Measurements from ENCODE around the gene SULT2A1. TPM values are rescaled to one million over a fixed set of nuclear protein-coding genes. Genes with fewer than 3 reads are reported as not detected.

The SULT2A1 gene
- total RNA-seq, 4 donors from 2014 or later = 0.32 TPM; not detected in 3

DNA sequence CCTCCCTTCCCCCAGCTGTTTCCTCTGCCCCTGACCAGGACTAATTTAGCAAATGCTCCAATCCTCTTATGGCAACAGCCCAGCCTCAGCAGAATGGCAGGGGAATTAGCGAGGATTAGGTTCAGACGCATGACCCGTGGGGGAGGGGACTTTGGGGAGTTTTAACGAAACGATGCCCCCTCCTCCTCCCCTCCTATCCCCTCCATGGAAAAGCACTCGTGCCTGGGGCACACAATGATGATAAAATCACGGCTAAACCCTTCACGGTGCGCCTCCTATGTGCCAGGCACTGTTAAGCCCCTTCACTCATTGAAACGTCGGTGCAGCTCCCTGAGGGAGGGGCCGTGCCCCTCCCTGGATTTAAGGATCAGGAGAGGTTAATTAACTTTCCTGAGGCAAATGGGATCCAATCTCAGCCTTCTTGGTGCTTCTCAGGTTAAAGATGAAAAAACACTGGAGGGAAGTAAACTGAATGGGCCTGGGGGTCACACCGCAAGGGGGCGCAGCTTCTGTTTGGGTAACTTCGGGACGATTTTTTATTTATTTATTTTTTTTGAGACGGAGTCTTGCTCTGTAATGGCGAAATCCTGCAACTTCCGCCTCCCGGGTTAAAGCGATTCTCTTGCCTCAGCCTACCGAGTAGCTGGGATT lies 37.2 kb downstream of the SULT2A1 start:
- Histone ChIP-seq H3K27ac (no peak overlapping the region), H3K27me3 (peaks cover 67% of the 10 kb centered on the region), H3K4me1 (no peaks in the 10 kb centered on the region), H3K4me3 (no peak overlapping the region), H3K9me3 (no peaks in the 10 kb centered on the region), H3K36me3 (no peaks in the 10 kb centered on the region)
- no peak for DNase-seq (ENCODE audit: low spot score in 2 of 2)
- WGBS = 4% methylated on average over 22 of the region's 22 CpGs
- TF ChIP-seq POLR2AphosphoS5 (IDR thresholded peaks at IDR 0.05) = no peak
- TF ChIP-seq, protein P1, sequence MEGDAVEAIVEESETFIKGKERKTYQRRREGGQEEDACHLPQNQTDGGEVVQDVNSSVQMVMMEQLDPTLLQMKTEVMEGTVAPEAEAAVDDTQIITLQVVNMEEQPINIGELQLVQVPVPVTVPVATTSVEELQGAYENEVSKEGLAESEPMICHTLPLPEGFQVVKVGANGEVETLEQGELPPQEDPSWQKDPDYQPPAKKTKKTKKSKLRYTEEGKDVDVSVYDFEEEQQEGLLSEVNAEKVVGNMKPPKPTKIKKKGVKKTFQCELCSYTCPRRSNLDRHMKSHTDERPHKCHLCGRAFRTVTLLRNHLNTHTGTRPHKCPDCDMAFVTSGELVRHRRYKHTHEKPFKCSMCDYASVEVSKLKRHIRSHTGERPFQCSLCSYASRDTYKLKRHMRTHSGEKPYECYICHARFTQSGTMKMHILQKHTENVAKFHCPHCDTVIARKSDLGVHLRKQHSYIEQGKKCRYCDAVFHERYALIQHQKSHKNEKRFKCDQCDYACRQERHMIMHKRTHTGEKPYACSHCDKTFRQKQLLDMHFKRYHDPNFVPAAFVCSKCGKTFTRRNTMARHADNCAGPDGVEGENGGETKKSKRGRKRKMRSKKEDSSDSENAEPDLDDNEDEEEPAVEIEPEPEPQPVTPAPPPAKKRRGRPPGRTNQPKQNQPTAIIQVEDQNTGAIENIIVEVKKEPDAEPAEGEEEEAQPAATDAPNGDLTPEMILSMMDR (IDR thresholded peaks at IDR 0.05) = no peak
- TF ChIP-seq POLR2A (IDR thresholded peaks at IDR 0.05) = no peak
- TF ChIP-seq EP300 (IDR thresholded peaks at IDR 0.05) = no peak

DNA sequence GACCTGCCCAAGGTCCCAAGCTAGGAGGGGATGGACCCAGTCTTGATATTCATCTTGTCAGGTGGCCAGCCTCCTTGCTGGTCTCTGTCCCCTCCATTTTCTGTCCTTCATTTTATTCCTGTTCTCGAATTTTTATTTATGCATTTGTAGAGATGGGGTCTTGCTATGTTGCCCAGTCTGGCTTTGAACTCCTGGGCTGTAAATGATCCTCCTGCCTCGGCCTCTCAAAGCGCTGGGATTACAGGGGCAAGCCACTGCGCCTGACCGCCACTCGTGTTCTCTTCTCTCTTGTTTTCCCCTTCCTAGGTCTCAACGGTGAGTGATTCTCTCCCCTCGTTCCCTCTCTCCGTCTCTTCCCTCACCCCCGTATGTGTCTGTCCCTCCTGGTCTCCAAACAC lies 37.7 kb downstream of the SULT2A1 start:
- Histone ChIP-seq H3K27me3 (peaks cover 65% of the 10 kb centered on the region), H3K4me3 (no peak overlapping the region), H3K9me3 (no peaks in the 10 kb centered on the region), H3K27ac (no peak overlapping the region), H3K4me1 (no peaks in the 10 kb centered on the region), H3K36me3 (no peaks in the 10 kb centered on the region)
- TF ChIP-seq POLR2A (IDR thresholded peaks at IDR 0.05) = no peak
- no peak for TF ChIP-seq POLR2AphosphoS5 (IDR thresholded peaks at IDR 0.05)
- TF ChIP-seq, protein P1 (IDR thresholded peaks at IDR 0.05) = no peak
- TF ChIP-seq EP300 (IDR thresholded peaks at IDR 0.05) = no peak
- 54% methylated on average over 10 of the region's 10 CpGs for WGBS
- no peak for DNase-seq (ENCODE audit: low spot score in 2 of 2)

DNA sequence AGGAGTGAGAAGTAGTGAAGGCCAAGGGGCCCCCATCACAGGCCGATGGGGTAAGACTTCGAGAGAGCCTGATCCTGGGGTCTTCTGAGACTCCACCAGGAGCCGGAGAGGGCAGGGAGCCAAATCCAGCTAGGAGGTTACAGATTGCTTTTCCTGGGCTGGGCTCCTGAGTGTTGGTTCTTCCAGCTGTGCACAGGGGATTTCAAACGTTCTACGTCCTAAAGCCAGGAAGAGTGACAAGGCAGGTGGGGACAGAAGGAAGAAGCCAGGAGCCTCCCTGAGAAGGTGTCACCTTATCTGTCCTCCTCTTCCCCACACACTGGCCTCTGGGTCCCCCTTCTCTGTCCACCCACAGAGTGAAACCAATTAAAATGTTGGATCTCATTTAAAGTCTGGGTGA lies 43.2 kb downstream of the SULT2A1 start:
- H3K4me1 ChIP-seq = no peaks in the 10 kb centered on the region
- H3K36me3 ChIP-seq = no peaks in the 10 kb centered on the region
- 76% methylated on average over 5 of the region's 5 CpGs for WGBS
- TF ChIP-seq, protein P1 (IDR thresholded peaks at IDR 0.05) = no peak
- no peak for TF ChIP-seq POLR2A (IDR thresholded peaks at IDR 0.05)
- no peak for TF ChIP-seq POLR2AphosphoS5 (IDR thresholded peaks at IDR 0.05)
- TF ChIP-seq EP300 (IDR thresholded peaks at IDR 0.05) = no peak
- H3K27me3 ChIP-seq = peaks cover 48% of the 10 kb centered on the region
- H3K4me3 ChIP-seq = no peak overlapping the region
- DNase-seq (ENCODE audit: low spot score in 2 of 2) = no peak
- no peak overlapping the region for H3K27ac ChIP-seq
- no peaks in the 10 kb centered on the region for H3K9me3 ChIP-seq

DNA sequence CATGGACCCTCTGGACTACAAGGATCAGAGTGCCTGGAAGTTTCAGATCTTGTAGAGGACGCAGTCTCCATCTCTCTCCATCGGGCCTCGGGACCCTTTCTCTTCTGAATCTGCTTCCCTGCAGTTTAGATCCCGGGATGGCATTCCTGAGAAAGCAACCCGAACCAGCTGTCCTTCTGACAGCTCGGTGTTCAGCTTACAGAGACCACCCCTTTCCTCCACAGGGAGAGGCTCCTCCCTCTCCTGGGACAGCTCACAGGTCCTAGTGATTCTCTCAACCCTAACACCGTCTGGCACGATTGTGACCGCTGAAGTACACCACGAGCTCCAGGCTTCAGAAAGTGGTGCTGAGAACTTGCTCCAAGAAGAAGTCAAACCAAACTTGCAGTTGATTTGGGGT lies 46.2 kb downstream of the SULT2A1 start:
- no peaks in the 10 kb centered on the region for H3K4me1 ChIP-seq
- H3K36me3 ChIP-seq = no peaks in the 10 kb centered on the region
- 32% methylated on average over 10 of the region's 10 CpGs for WGBS

DNA sequence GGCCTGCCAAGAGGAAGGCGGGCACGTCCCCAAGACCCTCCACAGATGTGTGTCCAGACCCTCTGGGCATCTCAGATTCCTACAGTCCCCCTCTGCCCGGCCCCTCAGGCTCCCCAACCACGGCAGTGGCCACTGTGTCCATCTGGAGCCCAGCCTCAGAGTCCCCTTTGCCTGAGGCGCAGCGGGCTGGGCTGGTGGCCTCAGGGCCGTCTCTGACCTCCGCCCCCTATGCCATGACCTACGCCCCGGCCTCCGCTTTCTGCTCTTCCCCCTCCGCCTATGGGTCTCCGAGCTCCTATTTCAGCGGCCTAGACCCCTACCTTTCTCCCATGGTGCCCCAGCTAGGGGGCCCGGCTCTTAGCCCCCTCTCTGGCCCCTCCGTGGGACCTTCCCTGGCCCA lies 46.7 kb downstream of the SULT2A1 start:
- TF ChIP-seq EP300 (IDR thresholded peaks at IDR 0.05) (no peak), POLR2AphosphoS5 (IDR thresholded peaks at IDR 0.05) (no peak), POLR2A (IDR thresholded peaks at IDR 0.05) (no peak)
- TF ChIP-seq, protein P1 (IDR thresholded peaks at IDR 0.05) = no peak
- Histone ChIP-seq H3K36me3 (no peaks in the 10 kb centered on the region), H3K4me3 (no peak overlapping the region), H3K27ac (no peak overlapping the region), H3K4me1 (no peaks in the 10 kb centered on the region), H3K27me3 (peaks cover 34% of the 10 kb centered on the region), H3K9me3 (no peaks in the 10 kb centered on the region)
- WGBS = 67% methylated on average over 16 of the region's 16 CpGs
- no peak for DNase-seq (ENCODE audit: low spot score in 2 of 2)

More for the DNA sequence above, 46.2 kb downstream of the SULT2A1 start:
- H3K27ac ChIP-seq = no peak overlapping the region
- no peaks in the 10 kb centered on the region for H3K9me3 ChIP-seq
- no peak overlapping the region for H3K4me3 ChIP-seq
- DNase-seq (ENCODE audit: low spot score in 2 of 2) = no peak
- H3K27me3 ChIP-seq = peaks cover 34% of the 10 kb centered on the region
- TF ChIP-seq, protein P1 (IDR thresholded peaks at IDR 0.05) = no peak
- no peak for TF ChIP-seq EP300 (IDR thresholded peaks at IDR 0.05)
- TF ChIP-seq POLR2AphosphoS5 (IDR thresholded peaks at IDR 0.05) = no peak
